EL (cell line): ENCODE measurements around the gene HNF4A.

Source experiments
- DNase-seq: peaks from one replicate; pipeline ENCODE4 v3.0.0-alpha.2; 2016

Gene HNF4A

DNA sequence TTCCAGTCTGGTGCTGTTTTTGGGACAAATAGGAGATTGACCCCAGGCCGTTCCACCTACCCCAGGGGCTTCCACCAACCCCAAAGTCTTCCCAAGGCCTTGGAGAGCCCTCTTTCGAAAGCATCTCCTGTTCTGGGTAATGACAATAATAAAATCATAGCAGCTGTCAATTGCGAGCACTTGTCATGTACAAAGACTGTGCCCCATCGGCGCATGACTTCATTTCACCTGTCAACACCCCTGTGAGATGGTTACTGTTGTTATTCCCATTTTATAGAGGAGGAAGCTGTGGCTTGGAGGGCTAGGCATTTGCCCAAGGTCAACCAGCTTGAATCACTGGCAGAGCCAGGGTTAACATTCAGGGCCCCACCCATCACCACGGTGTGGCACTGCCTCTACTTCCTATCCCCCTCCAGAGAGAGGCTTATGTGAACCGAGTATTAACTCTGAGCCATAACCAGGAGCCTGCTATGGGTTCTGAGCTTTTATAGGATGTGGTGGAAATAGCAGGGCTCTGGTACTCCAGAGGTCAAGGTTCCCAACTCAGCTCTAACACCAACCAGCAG is 51.2 kb downstream of the HNF4A start:
- DNase-seq, result no peak

DNA sequence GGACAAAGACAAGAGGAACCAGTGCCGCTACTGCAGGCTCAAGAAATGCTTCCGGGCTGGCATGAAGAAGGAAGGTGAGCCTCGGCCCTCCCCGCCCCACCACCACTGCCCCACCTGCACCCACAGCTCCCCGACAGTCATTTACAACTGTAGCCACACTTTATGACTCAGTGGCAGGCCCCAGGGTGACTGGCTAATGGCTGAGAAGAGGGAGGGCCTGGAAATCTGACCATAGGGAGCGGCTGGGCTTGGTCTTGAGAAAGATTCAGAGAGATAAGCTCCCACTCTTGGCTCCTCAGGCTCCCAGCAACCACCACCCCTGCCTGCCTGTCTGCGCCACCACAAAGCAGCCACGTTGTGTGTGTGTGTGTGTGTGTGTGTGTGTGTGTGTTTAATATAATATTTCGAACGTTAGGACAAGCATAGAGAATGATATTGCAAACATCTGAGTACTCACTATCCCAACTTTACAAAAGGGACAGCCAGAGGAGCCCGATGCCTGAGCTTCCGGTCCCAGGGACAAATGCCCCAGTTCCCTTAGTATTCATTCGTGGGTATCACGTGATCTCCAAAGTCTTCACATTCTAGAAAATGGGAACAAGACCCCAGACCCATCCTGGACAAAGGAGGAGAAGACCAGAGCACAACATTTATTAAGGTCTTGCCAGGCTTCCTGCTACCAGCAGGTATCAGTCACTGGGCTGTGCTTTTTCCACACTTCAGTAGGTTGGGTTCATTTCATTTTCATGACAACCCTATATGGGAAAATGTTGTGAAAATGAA is 52.1 kb downstream of the HNF4A start:
- peak; percentile 70 for DNase-seq

DNA sequence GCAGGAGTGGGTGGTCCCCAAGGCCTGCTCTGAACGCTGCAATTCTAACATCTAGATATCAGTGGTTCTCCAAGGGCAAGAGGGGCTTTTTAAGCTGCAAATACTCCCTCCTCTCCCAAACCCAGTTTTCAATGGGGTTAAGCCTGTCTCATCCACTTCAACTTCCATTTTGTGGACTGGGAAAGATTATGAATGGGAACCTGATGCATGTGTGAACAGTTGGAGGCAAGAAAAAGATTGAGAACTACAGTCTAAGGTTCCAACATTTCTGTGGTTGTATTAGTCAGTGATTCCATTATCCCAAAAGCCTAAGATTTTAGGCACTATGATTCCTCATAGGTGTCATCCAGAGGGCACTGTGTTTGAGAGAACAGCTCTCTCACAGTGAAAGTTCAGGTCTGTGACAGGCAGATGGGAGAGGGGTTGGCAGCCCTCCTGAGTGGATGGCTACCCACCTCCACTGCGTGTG is 53.7 kb downstream of the HNF4A start:
- DNase-seq, result peak; percentile 22

DNA sequence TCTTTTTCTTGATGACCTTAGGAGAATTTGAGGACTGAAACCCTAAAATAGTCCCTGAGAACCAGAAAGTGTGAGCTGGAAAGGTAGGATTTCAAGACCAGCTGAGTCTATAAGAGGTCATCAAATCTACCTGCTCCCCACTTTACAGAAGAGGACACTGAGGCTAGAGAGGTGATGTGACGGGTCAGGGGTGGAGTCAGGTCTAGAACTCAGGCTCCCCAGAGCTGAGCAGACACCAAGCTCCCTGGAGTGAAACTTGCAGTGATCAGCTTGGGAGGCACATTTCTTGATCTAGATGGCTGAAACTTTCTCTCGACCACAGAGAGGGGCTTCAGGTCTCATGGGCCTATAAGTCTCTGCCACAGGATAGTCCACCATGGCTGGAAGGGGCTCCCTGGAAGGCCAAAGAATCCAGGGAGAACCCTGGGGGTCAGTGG is 55.1 kb downstream of the HNF4A start:
- no peak for DNase-seq

DNA sequence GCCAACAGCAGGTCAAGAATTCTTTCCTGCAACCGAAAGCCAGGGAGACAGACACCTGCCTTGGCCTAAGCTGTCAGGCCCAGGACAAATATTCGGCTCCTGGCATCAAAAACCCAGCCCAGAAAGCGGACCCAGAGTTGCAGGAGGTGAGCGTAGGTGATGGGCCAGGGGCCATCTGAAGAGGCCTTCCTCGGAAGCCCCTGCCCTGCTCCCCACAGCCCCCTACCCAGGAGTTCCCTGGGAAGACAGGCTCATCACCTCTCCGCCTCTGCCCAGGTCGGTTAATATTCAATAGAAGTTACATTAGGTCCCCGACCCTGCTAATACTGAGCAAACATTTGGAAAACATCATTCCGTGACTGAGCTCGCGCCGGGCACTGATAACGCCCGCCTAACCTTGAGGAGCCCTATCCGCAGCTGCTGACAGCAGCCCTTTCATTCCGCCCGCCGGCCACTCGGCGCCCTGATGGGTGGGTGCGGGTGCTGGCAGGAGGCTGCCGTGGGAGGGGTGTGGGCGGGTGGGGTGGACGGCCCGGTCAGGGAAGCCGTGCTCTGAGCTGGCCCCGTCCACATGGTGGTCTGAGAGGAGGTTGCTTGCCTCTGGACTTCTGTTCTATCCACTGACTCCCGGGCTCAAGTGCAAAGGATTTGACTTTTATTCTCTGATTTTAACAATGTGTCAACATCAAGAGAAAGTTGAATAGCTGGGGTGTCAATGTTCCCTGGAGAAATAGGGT is 55.7 kb downstream of the HNF4A start:
- DNase-seq, result no peak

DNA sequence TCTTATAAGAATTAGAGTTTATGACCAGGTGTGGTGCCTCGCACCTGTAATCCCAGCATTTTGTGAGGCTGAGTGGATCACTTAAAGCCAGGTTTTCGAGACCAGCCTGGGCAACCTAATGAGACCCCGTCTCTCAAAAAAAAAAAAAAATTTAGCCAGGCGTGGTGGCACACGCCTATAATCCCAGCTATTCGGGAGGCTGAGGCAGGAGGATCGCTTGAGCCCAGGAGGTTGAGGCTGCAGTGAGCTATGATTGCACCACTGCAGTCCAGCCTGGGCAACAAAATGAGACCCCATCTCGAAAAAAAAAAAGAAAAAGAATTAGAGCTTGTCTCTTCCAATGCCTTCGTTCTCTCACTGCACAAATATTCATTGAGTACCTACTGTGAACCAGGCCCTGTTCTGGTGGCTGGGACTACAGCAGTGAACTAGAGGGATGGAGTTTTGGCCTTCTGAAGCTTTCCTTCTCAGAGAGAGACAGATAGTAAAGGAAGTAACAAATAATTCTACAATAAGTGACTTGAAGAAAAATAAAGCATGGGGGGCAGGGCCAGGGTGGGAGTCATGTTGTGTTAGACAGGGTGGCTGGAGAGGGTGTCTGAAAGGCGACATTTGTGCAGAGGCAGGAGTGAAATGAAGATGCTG is 56.4 kb downstream of the HNF4A start:
- DNase-seq, result no peak

DNA sequence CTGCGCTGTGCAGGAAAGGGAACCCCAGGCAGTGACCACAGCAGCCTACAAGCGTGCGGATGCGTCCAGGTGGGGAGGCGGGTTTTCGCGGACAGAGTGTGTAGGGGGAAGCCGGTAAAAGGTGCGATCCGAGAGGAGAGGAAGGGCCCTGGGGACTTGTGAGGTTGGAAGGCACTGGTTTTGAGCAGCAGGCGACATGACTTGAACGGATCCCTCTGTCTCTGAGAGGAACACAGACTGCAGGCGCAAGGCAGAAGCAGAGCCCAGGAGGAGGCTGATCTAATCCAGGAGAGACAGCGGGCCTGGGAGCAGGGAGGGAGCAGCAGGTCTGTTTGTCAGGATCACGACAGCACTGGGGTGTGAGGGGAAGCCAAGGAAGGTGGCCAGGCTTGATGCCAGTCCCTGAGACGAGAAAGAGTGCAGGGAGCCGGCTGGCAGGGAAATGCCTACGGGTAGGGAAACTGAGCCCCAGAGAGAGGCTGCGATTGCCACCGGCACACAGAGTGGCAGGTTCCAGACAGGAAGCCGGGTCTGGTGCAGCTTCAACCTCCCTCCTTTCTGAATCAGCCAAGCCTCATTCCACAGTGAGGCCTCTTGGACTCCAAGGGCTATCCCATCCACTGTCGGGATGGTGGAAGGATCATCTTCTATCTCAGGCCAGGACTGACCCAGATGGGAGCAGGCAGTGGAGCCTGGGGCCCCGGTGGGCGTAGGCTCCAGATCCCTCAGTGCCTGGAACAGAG is 57.1 kb downstream of the HNF4A start:
- no peak for DNase-seq

DNA sequence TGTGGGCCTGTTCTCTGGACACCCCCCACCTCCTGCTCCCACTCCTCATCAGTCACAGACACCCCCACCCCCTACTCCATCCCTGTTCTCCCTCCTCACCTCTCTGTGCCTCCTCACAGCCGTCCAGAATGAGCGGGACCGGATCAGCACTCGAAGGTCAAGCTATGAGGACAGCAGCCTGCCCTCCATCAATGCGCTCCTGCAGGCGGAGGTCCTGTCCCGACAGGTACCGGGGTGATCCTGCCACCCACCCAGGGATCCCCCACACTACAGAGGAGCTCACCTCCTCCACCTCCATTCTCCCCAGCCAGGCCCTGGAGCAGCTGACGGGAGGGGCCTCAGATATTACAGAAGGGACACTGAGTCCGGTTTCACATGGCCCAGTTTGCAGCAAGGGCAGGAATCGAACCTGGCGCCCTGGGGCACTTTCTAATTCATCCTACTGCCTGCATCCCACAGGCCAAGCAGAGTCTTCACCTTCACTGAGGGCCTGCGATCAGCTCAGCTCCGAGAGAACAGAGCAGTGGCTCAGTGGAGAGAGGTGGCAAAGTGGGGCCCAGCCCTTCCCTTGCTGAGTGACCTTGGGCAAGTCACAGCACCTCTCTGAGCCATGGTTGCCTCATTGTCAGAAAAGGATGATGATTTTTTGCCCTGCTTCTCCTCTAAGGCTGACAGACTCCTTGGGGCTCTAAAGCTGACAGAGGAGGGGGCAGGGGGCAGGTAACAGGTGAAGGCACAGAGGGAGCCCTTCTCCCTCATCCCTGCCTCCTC is 58.3 kb downstream of the HNF4A start:
- no peak for DNase-seq

DNA sequence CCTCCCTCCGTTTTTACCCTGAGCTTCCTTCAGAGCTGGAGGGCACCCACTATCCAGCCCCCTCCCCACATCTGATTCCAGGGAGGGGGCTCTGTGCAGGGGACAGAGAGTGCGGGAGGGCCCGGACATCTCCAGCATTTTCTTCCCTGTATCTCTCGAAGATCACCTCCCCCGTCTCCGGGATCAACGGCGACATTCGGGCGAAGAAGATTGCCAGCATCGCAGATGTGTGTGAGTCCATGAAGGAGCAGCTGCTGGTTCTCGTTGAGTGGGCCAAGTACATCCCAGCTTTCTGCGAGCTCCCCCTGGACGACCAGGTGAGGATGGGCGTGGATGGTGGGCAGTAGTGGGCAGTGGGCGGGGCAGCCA is 58.8 kb downstream of the HNF4A start:
- DNase-seq, result no peak

DNA sequence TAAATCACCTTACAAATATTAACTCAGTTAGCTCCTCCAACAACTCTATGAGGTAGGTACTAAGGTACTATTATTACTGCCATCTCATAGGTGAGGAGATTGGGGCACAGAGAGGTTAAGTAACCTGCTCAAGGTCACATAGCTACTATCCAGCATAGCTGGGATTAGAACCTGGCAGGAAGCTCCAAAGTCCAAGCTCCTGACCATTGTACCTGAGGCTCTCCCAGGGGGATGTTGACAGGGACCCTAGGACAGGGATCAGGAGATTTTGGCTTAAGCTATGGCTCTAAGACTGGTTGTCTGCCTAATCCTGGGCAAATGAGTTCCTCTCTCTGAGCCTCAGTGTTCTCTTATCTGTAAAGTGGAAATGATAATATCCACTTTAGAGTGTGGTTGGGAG is 59.3 kb downstream of the HNF4A start:
- DNase-seq, result no peak

DNA sequence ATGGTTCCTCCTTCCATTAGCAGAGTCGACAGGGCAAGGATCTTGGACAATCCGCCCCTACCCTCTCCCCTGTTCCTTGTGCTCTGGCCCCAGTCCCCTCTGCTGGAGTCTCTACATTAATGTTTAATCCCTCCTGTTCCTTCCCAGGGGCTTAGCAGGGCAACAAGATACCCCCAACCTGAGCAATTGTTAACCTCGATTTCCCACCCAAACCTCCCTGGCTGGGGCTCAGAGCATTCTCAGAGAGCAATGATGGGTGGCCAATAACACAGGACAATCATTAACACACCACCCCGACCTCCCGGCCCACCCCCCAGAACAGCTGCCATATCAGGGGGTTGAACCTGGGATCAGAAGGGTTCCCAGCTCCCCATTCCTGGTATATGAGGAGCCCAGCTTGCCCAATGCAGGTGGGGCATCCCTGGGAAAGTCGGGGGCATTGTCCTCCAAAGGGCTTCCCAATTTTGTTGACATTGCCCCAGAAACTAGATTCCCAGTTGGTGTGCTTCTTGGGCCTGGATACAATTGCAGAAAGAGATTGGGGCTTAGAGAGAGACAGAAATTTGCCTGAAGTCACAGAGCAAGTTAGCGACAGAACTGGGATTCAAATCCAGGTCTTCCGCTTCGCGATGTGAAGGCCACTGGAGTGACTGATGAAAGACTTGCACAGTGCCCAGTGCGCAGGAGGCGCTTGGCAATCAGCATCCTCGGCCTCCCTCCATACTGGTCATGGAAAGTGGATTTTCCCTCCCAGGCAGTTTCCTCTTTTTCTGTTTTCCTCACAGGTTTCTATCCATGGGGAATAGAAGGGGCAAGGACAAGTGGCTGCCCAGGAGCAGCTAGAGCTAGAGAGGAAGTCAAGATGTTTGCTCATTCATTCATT is 60.6 kb downstream of the HNF4A start:
- DNase-seq, result no peak

DNA sequence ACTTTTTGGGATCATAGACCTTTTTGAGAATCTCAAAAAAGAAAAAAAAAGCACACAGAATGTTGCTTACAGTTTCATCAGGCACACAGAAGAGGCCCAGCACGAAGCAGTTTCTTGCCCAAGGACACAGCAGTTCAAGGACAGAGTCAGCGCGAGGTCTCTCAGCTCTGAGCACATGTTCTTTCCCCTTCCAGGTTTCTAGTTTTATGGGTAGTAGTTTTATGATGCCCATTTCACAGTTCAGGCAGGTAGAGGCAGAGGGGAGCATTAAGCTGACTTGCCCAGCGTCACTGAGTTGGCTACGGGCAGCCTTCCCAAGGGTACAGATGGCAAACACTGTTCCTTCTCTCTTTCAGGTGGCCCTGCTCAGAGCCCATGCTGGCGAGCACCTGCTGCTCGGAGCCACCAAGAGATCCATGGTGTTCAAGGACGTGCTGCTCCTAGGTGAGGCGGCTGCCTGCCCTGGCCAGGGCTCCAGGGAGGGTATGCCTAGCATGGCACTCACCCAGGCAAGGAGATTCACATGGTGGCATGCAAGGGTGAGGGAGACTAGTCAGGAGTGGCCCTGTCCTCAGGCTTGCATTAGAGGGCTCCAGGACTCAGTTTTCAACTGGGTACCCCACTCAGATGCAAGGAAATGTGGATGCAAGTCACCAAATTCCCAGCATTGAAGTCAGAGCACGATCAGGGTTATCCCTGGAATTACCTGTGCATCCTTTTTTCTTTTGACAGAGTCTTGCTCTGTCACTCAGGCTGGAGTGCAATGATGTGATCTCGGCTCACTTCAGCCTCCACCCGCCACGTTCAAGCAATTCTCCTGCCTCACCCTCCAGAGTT is 62.8 kb downstream of the HNF4A start:
- DNase-seq, result no peak

DNA sequence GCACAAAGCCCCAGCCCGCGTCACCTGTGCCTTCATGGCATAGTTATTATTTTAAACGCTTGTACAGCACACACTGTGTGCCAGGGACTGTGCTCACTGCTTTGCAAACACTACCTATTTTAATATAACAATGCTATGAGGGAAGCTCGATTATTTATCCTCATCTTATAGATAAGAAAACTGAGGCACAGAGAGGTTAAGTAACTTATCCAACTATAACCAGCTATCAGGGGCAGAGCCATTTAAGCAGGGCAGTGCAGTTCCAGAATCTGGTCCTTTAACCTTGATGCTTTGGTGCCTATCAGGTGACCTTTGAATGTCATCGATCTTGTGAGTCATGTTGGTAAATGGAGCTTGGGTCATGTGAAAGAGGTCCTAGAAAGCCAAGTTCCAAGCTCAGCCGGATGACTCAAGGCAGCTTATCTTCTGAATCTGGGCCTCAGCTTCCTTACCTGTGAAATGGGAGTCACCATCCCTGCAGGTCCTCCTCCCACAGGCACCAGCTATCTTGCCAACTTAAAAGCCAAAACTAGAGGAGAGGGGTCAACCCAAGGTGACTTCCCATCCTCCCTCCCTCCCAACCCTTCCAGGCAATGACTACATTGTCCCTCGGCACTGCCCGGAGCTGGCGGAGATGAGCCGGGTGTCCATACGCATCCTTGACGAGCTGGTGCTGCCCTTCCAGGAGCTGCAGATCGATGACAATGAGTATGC is 63.8 kb downstream of the HNF4A start:
- no peak for DNase-seq

DNA sequence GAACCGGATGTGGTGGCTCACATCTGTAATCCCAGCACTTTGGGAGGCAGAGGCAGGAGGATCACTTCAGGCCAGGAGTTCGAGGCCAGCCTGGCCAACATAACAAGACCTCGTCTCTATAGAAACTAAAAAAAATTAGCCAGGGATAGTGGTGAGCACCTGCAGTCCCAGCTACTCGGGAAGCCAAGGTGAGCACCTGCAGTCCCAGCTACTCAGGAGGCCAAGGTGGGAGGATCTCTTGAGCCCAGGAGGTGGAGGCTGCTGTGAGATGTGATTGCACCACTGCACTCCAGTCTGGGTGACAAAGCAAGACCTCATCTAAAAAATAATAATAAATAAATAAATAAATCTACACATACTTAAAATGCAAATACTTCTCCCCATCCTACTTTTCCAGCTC is 65.0 kb downstream of the HNF4A start:
- no peak for DNase-seq

DNA sequence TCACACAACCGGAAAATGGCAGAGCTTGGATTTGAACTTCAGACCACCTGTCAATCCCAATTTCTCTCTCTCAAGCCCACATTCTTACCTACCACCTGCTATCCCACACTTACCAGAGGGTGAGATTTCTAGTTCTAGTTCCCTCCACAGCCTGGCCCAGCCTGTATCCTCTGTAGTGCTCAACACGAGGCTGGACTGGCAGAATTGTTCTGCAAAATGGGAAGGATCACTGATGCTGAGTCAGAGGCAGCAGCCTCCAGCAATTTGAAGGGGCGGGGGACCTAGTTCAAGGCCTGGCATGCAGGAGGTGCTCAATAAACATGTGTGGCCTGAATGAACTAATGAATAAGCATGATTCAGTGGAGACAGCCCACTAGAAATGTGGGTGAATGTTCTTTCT is 66.6 kb downstream of the HNF4A start:
- DNase-seq, result peak; percentile 55

DNA sequence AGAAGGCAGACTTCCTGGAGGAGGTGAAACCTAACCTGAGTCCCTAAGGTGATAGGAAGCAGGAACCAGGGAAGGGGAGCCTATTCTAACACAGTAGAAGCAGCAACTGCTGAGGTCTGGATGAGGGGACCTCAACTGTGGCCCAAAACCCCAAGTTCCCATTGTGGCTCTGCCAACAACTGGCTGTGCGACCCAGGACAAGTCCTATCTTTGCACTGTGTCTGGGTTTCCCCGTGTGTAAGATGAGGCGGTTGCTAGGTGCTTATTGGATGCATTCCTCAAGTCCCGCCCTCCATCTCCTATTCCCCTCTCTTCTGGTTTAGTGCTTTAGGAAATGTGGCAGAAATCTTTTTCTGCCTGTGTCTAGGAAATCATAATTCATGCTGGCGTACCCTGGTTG is 68.0 kb downstream of the HNF4A start:
- DNase-seq, result no peak

DNA sequence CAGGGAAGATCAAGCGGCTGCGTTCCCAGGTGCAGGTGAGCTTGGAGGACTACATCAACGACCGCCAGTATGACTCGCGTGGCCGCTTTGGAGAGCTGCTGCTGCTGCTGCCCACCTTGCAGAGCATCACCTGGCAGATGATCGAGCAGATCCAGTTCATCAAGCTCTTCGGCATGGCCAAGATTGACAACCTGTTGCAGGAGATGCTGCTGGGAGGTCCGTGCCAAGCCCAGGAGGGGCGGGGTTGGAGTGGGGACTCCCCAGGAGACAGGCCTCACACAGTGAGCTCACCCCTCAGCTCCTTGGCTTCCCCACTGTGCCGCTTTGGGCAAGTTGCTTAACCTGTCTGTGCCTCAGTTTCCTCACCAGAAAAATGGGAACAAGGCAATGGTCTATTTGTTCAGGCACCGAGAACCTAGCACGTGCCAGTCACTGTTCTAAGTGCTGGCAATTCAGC is 68.6 kb downstream of the HNF4A start:
- DNase-seq, result no peak

DNA sequence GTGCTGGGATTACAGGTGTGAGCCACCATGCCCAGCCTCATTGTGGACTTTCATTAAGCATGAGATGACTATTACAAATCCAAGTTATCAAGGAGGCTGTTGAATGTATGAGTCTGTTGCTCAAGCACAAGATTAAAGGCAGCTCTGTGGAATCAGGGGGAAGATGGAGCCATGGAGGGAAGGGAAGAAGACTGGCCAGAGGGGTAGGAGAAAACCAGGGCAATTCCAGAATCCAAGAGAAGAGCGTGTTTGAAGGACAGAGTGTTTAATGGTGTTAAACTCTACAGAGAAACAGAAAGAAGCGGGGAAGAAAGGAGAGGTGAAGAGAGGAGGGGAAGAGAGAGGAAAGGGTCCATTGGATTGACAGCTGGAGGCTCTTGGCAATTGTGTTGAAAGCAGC is 70.4 kb downstream of the HNF4A start:
- DNase-seq, result no peak
